BJ (cell line): ENCODE data around the gene DBX2. TPM values are rescaled to one million over a fixed set of nuclear protein-coding genes. Genes with fewer than 3 reads are reported as not detected.
"Not testable (repeated sequence)": the region's sequence is repeated elsewhere in the genome, so short reads cannot be mapped to it uniquely, and the experiment has no call there.

Experiments
- CTCF ChIA-PET: fragments of 350-600 bp; formaldehyde crosslinking; extraction: SDS; loops from one replicate; lab custom pipeline; 2021; ENCODE audit warnings: antibody characterized with exemption, inconsistent platforms; lab: Yijun Ruan, JAX
- POLR2A ChIA-PET: fragments of 300-600 bp; sonication (Branson Sonifier 250); formaldehyde crosslinking; extraction: SDS; loops from one replicate; lab custom pipeline; 2021; ENCODE audit warnings: antibody characterized with exemption; lab: Charles Lee
- DNase-seq: peaks from one replicate; pipeline ENCODE4 v3.0.0-alpha.2; 2011; ENCODE audit warnings: low read depth
- H3K27me3 ChIP-seq: 2 replicates; pipeline ENCODE4 v1.6.0; 2011; ENCODE audit warnings: low read length; ENCODE audit not compliant: control insufficient read depth, insufficient read depth
- H3K36me3 ChIP-seq: 2 replicates; pipeline ENCODE4 v1.5.1; 2011; ENCODE audit warnings: low read length; ENCODE audit not compliant: control insufficient read depth, insufficient read depth
- H3K4me3 ChIP-seq: 2 replicates; pipeline ENCODE4 v1.5.1; 2011; ENCODE audit warnings: low read depth, mild to moderate bottlenecking, control low read depth, low read length
- CTCF ChIP-seq: IDR thresholded peaks from 2 replicates; pipeline ENCODE4 v1.5.1; 2011; ENCODE audit warnings: low read depth, mild to moderate bottlenecking, control low read depth, inconsistent platforms, low read length, moderate library complexity; ENCODE audit not compliant: insufficient read depth
- polyA minus RNA-seq: library from RNA; depleted of rRNA, polyadenylated mRNA; stranded (reverse); fragments of >200 nt; gene quantifications from 2 replicates; pipeline ENCODE4 v1.2.3, GENCODE V29; 2011; rRNA and poly(A)+ RNA removed
- polyA plus RNA-seq: library from polyadenylated mRNA; depleted of rRNA; stranded (reverse); fragments of >200 nt; gene quantifications from 2 replicates; pipeline ENCODE4 v1.2.3, GENCODE V29; 2011; rRNA removed

Gene DBX2
- polyA plus RNA-seq (not detected in 2 replicates), polyA minus RNA-seq (not detected in 2 replicates)

DNA sequence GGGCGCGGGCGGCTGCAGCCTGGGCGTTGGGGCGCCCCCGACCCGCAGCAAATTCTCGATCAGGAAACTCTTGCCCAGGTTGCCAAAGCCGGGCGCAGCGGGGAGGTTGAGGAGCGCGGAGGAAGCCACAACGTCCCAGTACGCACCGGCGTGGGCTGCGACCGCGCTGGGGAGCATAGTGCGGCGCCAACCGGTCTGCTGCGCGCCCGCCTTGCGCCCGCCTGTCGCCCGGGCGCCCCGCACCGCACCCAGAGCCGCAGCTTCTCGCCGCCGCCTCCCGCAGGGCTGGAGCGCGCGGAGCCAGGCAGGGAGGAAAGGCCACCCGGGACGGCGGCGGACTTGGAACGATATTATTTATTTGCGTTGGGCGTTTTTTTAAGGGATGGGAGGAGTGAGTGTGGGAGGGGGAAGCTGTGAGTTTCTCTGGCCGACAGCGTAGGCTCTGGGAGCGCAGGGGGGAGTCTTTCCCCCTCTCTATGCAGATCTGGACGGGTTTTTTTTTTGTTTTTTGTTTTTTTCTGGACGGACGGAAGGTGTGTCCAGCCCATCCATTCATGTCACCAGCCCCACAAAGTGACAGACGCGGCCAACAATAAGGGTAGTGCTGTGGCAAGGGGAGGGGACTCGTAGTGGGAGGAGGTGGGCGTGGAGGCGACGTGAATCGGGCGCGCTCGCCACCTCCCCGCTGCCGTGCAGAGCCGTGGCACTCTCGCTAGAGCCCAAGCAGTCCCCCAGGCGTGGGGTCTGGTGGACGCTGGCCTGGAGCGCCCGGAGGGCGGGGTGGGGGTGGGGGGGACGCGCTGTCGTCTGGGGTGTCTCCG, at the start of gene DBX2:
TSS of gene DBX2 (minus strand) at position 349 of the 821 bp plus-strand sequence. CDS start at position 177, 172 bp downstream.
- CTCF ChIA-PET: no interaction called here
- DNase-seq: no peak
- POLR2A ChIA-PET: no interaction called here
- H3K36me3 ChIP-seq: no peaks in the 10 kb centered on the region
- H3K4me3 ChIP-seq: peak within 1 kb of the TSS; percentile 19
- TF ChIP-seq CTCF: no peak
- H3K27me3 ChIP-seq: peaks cover 12% of the 10 kb centered on the region

DNA sequence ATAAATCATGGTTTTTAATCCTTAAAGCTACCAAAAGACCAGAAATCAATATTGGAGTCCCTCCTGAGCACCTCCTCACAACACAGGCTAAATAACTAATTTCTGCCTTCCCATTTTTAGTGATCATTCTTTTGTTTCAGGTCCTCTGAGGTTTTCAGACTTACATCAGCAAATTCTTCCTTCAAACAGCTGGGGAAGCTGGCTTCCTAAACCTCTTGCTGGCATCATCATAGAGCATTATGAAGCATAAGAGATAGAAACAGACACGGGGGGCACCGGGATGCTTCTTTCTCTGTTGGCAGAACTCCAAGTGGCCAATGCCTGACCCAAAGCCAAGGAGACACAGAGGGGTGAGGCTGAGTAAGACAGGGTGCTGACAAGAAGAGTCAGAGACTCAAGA, 47.9 kb upstream of the DBX2 start:
- Histone ChIP-seq H3K4me3 (no peak overlapping the region), H3K27me3 (no peaks in the 10 kb centered on the region), H3K36me3 (no peaks in the 10 kb centered on the region)
- no peak for DNase-seq
- ChIA-PET CTCF (interaction anchor here (0.6 to 0.7 kb wide), 2 partner anchors 201 to 621 kb away, joined by 3 read pairs; no protein-coding TSS in a partner anchor), POLR2A (no interaction called here)
- TF ChIP-seq CTCF: no peak

DNA sequence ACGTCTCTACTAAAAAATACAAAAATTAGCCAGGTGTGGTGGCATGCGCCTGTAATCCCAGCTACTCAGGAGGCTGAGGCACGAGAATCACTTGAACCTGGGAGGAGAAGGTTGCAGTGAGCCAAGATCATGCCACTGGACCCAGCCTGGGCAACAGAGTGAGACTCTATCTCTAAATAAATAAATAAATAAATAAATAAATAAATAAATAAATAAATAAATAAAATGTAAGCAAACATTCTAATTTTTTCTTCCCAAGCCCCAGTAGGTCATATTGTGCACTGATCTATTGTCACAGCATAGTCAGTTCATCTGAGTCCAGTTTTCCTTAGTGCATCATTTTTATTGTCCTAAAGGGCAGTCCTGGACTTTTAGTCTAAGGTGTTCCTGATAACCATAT, 44.5 kb upstream of the DBX2 start:
- DNase-seq, H3K27me3 ChIP-seq, CTCF ChIA-PET, H3K36me3 ChIP-seq, H3K4me3 ChIP-seq: not testable (repeated sequence)
- POLR2A ChIA-PET: interaction anchor here (0.7 kb wide), 1 partner anchor 481 kb away, joined by 3 read pairs; no protein-coding TSS in a partner anchor

- ChIA-PET POLR2A (no interaction called here), CTCF (no interaction called here)
- no peak for TF ChIP-seq CTCF
- DNase-seq: no peak
- Histone ChIP-seq H3K36me3 (no peaks in the 10 kb centered on the region), H3K27me3 (no peaks in the 10 kb centered on the region), H3K4me3 (no peak overlapping the region)
These were observed 42.2 kb upstream of the DBX2 start for GRCh38 chr12:45093051-45093450.

- CTCF ChIA-PET: no interaction called here
- Histone ChIP-seq H3K4me3 (no peak overlapping the region), H3K36me3 (no peaks in the 10 kb centered on the region), H3K27me3 (no peaks in the 10 kb centered on the region)
- no peak for TF ChIP-seq CTCF
- POLR2A ChIA-PET: no interaction called here
- no peak for DNase-seq
These were observed 38.6 kb upstream of the DBX2 start for GRCh38 chr12:45089411-45090075.
